Measurements from ENCODE around the gene FDXR.

GRCh38 chr17:74916851-74917199, 44.0 kb upstream of the FDXR start:
- TF ChIP-seq POLR2AphosphoS5 (IDR thresholded peaks at IDR 0.05; ENCODE audit: borderline replicate concordance, low read depth, low read length): no peak
- no peak for TF ChIP-seq EZH2 (IDR thresholded peaks at IDR 0.05)
- TF ChIP-seq FOXP2 (optimal IDR thresholded peaks at IDR 0.05; ENCODE audit: control extremely low read depth, extremely low read length, insufficient read depth): no peak
